ENCODE measurements around the gene NUDT1.

NUDT1 gene

DNA sequence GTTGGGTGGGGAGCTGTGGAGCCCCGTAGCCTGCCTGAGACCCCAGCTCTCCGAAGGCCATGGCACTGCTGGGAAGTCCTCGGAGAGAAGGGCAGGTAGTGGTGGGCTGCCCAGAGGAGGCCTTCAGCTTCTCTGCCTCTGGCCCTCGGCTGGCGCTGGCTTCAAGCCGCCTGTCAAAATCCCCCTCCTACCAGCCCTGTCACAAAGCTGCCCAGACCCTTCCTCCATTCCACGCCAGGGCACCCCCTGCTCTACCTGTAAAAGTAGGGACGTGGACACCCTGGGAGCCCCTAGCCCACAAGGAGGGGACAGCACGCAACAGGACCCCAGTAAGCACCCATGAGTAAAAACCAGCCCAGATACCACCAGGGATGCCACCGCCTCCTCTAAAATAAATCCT, 40.9 kb upstream of the NUDT1 start:
- Histone ChIP-seq H3K79me2 (ENCODE audit: insufficient read depth, low read depth) (no peaks in the 10 kb centered on the region), H3K4me2 (no peak overlapping the region), H3K36me3 (ENCODE audit: insufficient read depth) (peaks cover 3% of the 10 kb centered on the region; the same call in 1 of the 2 replicates), H3K9ac (no peak overlapping the region), H4K20me1 (ENCODE audit: insufficient read depth) (no peaks in the 10 kb centered on the region), H2AFZ (ENCODE audit: low read depth) (no peak overlapping the region), H3K4me3 (IDR thresholded peaks at IDR 0.05; ENCODE audit: insufficient read depth, low read depth, low read length) (no peak overlapping the region), H3K27ac (no peak overlapping the region), H3K4me1 (ENCODE audit: low read depth, poor library complexity, severe bottlenecking) (no peaks in the 10 kb centered on the region), H3K27me3 (ENCODE audit: insufficient read depth, low read depth) (no peaks in the 10 kb centered on the region)
- TF ChIP-seq, protein P1, sequence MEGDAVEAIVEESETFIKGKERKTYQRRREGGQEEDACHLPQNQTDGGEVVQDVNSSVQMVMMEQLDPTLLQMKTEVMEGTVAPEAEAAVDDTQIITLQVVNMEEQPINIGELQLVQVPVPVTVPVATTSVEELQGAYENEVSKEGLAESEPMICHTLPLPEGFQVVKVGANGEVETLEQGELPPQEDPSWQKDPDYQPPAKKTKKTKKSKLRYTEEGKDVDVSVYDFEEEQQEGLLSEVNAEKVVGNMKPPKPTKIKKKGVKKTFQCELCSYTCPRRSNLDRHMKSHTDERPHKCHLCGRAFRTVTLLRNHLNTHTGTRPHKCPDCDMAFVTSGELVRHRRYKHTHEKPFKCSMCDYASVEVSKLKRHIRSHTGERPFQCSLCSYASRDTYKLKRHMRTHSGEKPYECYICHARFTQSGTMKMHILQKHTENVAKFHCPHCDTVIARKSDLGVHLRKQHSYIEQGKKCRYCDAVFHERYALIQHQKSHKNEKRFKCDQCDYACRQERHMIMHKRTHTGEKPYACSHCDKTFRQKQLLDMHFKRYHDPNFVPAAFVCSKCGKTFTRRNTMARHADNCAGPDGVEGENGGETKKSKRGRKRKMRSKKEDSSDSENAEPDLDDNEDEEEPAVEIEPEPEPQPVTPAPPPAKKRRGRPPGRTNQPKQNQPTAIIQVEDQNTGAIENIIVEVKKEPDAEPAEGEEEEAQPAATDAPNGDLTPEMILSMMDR (conservative IDR thresholded peaks at IDR 0.05; ENCODE audit: low read depth, low read length), result no peak

DNA sequence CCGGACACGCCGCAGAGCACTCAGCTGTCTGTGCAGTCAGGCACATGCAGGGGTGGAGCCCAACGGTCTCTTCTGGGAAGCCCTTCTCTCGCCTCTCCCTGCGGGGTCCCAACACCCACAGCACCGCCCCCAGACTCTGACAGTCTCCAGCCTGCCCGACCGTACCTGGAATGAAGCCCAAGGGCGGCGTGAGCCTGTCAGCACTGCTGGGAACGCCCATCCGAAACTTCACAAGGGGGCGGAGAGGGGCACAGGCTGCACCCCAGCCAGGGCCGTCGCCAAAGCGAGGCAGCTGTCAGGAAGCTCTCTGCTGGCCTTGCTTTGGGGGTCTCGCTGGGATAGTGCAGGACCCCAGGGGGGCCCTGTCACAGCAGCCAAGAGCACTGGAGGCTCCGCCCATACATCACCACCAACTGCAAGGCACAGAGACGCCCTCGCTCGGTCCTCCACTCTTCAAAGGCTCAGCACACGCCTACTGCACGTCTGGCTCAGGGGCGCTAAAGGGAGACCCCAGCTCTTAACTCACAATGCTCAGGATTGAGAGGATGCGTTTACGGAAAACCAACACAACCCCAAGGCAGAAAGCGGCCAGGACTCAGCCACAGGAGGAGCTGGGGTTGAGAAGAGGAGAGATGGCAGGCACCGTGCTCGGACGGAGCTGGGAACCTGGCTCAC, 40.2 kb upstream of the NUDT1 start:
- Histone ChIP-seq H3K4me1 (ENCODE audit: low read depth, poor library complexity, severe bottlenecking) (no peaks in the 10 kb centered on the region), H3K27ac (no peak overlapping the region), H3K79me2 (ENCODE audit: insufficient read depth, low read depth) (no peaks in the 10 kb centered on the region), H3K9ac (no peak overlapping the region), H2AFZ (ENCODE audit: low read depth) (no peak overlapping the region), H3K4me3 (IDR thresholded peaks at IDR 0.05; ENCODE audit: insufficient read depth, low read depth, low read length) (no peak overlapping the region), H3K36me3 (ENCODE audit: insufficient read depth) (peaks cover 3% of the 10 kb centered on the region; the same call in 1 of the 2 replicates), H3K4me2 (no peak overlapping the region), H4K20me1 (ENCODE audit: insufficient read depth) (no peaks in the 10 kb centered on the region), H3K27me3 (ENCODE audit: insufficient read depth, low read depth) (no peaks in the 10 kb centered on the region)
- TF ChIP-seq, protein P1 (conservative IDR thresholded peaks at IDR 0.05; ENCODE audit: low read depth, low read length), result no peak

DNA sequence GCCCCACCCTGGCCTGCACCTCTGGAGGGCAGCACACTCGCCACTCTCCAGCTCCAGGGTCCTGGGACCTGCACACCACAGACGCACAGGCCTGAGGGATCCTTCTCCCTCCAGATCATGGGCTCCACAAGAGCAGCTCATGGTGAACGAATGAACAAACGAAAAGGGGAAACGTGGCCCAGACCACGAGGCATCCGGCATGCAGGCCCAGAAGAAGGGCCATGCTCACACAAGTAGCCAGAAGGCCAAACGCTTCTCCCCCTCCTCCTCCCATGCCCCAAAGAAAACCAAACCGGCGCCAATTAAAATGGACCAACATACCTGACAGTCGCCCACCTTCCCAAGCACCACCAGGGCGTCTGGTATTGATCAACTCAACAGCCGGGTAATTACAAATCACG, 39.7 kb upstream of the NUDT1 start:
- TF ChIP-seq, protein P1 (conservative IDR thresholded peaks at IDR 0.05; ENCODE audit: low read depth, low read length), result no peak
- Histone ChIP-seq H3K4me2 (no peak overlapping the region), H3K4me3 (IDR thresholded peaks at IDR 0.05; ENCODE audit: insufficient read depth, low read depth, low read length) (no peak overlapping the region), H3K36me3 (ENCODE audit: insufficient read depth) (peaks cover 3% of the 10 kb centered on the region; the same call in 1 of the 2 replicates), H4K20me1 (ENCODE audit: insufficient read depth) (no peaks in the 10 kb centered on the region), H3K9ac (no peak overlapping the region), H3K27me3 (ENCODE audit: insufficient read depth, low read depth) (no peaks in the 10 kb centered on the region), H3K79me2 (ENCODE audit: insufficient read depth, low read depth) (no peaks in the 10 kb centered on the region), H3K27ac (no peak overlapping the region), H3K4me1 (ENCODE audit: low read depth, poor library complexity, severe bottlenecking) (no peaks in the 10 kb centered on the region), H2AFZ (ENCODE audit: low read depth) (no peak overlapping the region)

DNA sequence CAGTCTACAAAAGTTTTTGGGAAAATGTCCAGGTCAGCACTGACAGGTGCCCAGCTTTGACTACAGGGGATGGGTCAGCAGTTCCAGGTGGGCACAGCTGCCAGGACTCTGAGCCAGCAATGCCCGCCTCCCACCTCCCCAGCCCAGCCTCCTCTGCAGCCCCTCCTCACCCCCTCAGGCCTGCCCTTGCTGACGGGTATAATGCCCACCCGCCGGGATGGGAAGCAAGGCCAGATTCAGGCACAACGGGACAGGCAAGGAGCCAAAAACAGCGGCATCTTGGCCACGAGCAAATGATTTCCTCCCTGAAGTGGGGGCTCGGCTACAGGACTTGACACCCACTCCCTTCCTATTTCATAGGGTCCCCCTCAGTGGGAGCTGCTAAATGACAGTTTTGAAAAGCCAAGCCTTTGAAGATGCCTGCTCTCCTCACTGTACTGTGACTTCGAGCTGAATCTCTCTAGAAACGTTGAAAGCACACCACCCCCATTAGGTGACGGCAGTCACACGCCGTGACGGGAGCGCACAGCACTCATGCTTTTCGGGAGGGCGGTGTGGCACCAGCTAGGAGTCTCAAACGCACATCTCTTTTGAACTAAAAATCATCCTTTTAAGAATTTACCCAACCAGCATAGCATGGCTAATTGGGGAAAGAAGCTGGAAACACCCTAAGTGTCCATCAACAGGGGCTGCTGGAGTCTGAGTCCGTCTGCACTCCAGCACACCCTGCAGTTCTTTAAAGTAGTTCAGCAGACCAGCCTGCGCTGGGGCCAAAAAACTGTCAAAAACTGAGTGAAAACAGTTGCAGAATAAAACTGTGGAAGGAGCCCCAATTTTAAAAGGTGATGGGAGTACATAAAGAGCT, 38.9 kb upstream of the NUDT1 start:
- no peaks in the 10 kb centered on the region for H4K20me1 ChIP-seq (ENCODE audit: insufficient read depth)
- no peaks in the 10 kb centered on the region for H3K4me1 ChIP-seq (ENCODE audit: low read depth, poor library complexity, severe bottlenecking)

More for the DNA sequence above, 38.9 kb upstream of the NUDT1 start:
- Histone ChIP-seq H3K4me2 (no peak overlapping the region), H3K79me2 (ENCODE audit: insufficient read depth, low read depth) (no peaks in the 10 kb centered on the region), H3K27ac (no peak overlapping the region), H3K36me3 (ENCODE audit: insufficient read depth) (peaks cover 3% of the 10 kb centered on the region; the same call in 1 of the 2 replicates), H2AFZ (ENCODE audit: low read depth) (no peak overlapping the region), H3K4me3 (IDR thresholded peaks at IDR 0.05; ENCODE audit: insufficient read depth, low read depth, low read length) (no peak overlapping the region), H3K27me3 (ENCODE audit: insufficient read depth, low read depth) (no peaks in the 10 kb centered on the region), H3K9ac (no peak overlapping the region)
- TF ChIP-seq, protein P1 (conservative IDR thresholded peaks at IDR 0.05; ENCODE audit: low read depth, low read length), result no peak
